DMS53 (cell line): ENCODE results near the gene TMCO6.
"Not testable (repeated sequence)": the region's sequence is repeated elsewhere in the genome, so short reads cannot be mapped to it uniquely, and the experiment has no call there.

ENCODE experiments used
- DNase-seq: peaks from one replicate; lab custom pipeline; 2025; lab: John Stamatoyannopoulos, UW

The TMCO6 gene

GRCh38 chr5:140639148-140639981 is at the start of gene TMCO6:
TMCO6 (plus strand) TSS chr5:140639451; CDS start chr5:140639528, 77 bp downstream.
- peak; percentile 98 for DNase-seq

GRCh38 chr5:140590861-140591260 is 48.4 kb upstream of the TMCO6 start:
- DNase-seq, result no peak

GRCh38 chr5:140591747-140592372 is 47.4 kb upstream of the TMCO6 start:
- peak; percentile 23 for DNase-seq

GRCh38 chr5:140593070-140593469 is 46.2 kb upstream of the TMCO6 start:
- DNase-seq, result peak; percentile 59

GRCh38 chr5:140594169-140594568 is 45.1 kb upstream of the TMCO6 start:
- peak; percentile 25 for DNase-seq

GRCh38 chr5:140595538-140596300 is 43.5 kb upstream of the TMCO6 start:
- peak; percentile 11 for DNase-seq

GRCh38 chr5:140596321-140596741 is 42.9 kb upstream of the TMCO6 start:
- no peak for DNase-seq

GRCh38 chr5:140598836-140599235 is 40.4 kb upstream of the TMCO6 start:
- DNase-seq, result no peak

GRCh38 chr5:140600096-140600495 is 39.2 kb upstream of the TMCO6 start:
- DNase-seq, result no peak

- no peak for DNase-seq
Measured at GRCh38 chr5:140602147-140602546, 37.1 kb upstream of the TMCO6 start.

- not testable (repeated sequence) for DNase-seq
Measured at GRCh38 chr5:140603446-140603698, 35.9 kb upstream of the TMCO6 start.

GRCh38 chr5:140603734-140604133 is 35.5 kb upstream of the TMCO6 start:
- DNase-seq, result no peak

GRCh38 chr5:140605879-140606278 is 33.4 kb upstream of the TMCO6 start:
- no peak for DNase-seq

GRCh38 chr5:140607031-140607430 is 32.2 kb upstream of the TMCO6 start:
- no peak for DNase-seq

GRCh38 chr5:140608722-140609121 is 30.5 kb upstream of the TMCO6 start:
- DNase-seq, result no peak

- DNase-seq, result no peak
Measured at GRCh38 chr5:140609126-140609525, 30.1 kb upstream of the TMCO6 start.

- no peak for DNase-seq
Measured at GRCh38 chr5:140611020-140611521, 28.2 kb upstream of the TMCO6 start.

- DNase-seq, result no peak
Measured at GRCh38 chr5:140622301-140622700, 16.9 kb upstream of the TMCO6 start.

GRCh38 chr5:140623061-140623460 is 16.2 kb upstream of the TMCO6 start:
- DNase-seq, result not testable (repeated sequence)

- not testable (repeated sequence) for DNase-seq
Measured at GRCh38 chr5:140624886-140625285, 14.4 kb upstream of the TMCO6 start.

GRCh38 chr5:140627972-140628371 is 11.3 kb upstream of the TMCO6 start:
- peak; percentile 15 for DNase-seq

- DNase-seq, result no peak
Measured at GRCh38 chr5:140628711-140629110, 10.5 kb upstream of the TMCO6 start.
